HG03460 (cell line): Measurements from ENCODE around the gene FRMD4A.
"Not testable (repeated sequence)": the region's sequence is repeated elsewhere in the genome, so short reads cannot be mapped to it uniquely, and the experiment has no call there.

Experiments used
- ATAC-seq: cut with Tn5 transposase; IDR thresholded peaks from one replicate; pipeline ENCODE4 v1.9.1; 2021; ENCODE audit not compliant: unreplicated experiment

FRMD4A gene

DNA sequence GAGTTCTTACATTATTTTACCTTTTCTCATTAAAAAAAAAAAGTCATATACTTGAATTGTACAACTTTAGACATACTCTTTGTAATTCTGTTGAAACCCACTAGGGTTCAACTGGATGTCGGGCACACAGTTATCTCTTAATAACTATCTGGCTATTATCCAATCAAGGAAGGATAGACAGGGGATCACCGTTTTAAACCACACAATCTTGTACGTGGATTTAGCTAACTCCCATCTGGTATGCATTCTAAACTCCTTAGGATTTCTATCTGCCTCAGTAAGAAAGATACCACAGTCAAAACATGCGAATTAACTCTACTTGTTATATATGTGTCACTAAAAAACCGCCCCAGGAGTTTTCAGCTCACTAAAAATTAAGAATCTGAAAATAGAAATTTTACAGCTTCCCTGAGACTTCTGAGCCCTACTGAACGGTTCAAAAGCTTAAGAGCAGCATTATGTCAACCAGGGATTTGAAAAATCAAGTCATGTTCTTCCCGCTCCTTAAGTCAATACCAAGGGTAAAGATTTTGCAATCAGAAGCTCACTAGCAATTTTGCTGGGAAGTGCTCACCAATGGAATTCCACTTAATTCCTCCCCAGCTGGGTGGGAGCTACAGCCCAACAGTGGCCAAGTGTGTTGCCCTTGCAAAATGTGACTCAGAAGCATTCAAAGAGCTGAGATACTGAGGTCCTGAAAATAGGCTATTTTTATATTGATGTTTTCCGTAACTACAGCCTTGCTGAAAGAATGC lies 267.0 kb downstream of the FRMD4A start:
- ATAC-seq = no peak

GRCh38 chr10:14062528-14063260 lies 268.0 kb downstream of the FRMD4A start:
- ATAC-seq = no peak

DNA sequence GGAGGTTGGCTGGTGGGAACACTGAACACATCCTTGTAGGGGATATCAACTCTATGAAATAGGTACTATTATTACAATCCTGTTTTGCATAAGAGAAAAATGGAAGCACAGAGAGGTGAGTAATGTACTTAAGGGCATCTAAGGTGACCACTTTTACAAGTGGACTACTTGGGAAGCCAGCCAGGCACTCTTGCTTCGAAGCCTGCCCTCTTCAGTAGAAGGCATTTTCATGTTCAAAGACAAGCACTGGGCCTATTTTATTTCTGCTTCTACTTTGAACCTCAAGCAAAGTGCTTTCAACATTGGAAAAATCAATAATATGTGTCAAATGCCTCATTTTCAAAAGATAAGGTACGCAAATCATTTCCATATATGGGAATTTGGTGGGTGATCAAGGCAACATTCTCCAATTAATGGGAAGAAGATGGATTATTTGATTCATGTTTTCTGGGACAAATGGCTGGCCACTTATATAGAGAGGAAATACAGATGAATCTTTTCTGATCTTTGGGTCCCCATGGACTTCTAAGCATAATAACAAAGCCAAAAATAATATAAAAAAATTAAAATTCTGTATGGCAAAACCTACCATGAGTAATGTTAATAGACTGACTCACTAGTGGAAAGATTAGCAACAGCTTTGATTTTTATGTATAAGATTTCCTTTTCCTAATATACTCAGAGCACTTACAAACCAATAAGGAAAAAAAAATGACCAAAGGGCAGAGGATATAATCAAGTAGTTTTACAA lies 270.2 kb downstream of the FRMD4A start:
- ATAC-seq = no peak

DNA sequence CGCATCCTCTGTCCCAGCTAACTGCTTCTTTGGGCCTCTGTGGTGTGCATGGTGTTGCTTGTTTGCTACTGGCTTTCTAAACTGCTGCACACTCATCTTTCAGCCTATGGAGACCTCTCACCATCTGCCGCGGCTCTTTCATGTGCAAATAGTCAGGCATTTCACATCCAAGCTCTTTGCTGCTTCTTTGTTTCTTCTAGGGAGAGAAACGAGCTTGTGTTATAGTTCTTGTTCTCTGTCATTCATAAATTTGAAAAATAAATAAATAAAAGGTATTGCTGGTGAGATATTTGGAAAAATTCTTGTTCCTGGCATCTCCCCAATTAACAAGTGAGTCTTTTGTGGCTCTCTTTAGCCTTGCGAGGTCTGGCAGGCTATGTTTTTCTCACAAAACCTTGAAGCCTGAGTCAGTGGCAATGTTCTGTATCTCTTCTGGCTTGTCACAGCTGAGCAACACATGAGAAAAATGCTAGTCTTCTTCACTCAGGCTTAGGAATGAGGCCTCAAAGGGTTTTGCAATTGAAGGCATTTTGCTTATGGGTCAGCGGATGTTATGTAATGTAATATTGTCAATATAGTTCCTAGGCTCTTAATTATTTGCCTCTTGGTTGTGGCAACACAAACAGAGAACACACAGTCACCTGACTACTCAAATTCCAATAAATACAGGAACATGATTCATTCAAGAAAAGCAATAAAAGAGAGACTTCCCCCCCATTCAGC lies 274.0 kb downstream of the FRMD4A start:
- no peak for ATAC-seq

DNA sequence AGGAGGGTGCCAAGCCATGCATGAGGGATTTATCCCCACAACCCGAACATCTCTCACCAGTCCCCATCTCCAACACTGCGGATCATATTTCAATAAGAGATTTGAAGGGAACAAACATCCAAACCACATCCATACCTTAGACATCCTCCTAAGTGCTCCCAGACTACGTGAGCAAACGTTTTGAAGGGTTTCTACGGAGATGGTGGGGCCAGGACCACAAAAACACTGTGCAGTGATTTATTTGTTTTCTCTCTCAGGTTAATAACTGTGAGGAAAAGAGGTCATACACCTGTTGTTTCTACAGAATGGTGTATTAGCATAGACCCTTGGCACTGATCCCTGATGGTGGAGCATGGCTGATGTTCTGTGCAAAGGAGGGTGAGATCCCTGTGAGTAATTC lies 277.8 kb downstream of the FRMD4A start:
- ATAC-seq = no peak

DNA sequence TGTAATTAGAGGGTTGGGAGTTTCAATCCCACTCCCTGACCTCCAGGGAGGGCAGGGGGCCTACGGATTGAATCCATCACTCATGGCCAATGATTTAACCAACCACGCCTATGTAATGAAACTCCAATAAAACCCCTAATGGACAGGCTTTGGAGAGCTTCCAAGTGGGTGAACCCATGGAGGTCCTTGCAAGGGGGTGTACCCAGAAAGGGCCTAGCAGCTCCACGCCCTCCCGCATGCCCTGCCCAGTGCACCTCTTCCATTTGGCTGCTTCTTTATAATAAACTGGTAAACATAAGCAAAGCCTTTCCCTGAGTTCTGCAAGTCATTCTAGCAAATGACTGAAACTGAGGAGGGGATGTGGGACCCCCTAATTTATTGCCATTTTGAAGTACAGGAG lies 280.1 kb downstream of the FRMD4A start:
- no peak for ATAC-seq

- no peak for ATAC-seq
Observed at GRCh38 chr10:14048930-14049613, 281.7 kb downstream of the FRMD4A start.

DNA sequence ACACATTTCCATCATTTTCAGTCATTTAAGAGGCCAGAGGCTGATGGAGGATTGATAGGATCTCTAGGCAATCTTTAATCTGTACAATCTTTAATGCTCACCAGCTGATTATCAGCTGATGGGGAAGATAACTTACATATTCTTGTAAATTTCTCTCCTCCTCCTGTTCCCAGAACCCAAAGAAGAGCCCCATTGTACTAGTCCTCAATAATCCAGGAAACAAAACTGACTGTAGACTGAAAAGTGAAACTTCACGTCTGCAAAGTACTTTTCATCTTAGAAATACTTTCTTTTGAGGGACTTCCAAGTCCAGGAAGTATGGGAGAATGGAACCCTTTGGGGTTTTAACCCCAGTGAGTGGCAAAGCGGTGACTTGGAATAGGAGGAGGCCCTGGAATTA lies 283.3 kb downstream of the FRMD4A start:
- ATAC-seq = no peak

DNA sequence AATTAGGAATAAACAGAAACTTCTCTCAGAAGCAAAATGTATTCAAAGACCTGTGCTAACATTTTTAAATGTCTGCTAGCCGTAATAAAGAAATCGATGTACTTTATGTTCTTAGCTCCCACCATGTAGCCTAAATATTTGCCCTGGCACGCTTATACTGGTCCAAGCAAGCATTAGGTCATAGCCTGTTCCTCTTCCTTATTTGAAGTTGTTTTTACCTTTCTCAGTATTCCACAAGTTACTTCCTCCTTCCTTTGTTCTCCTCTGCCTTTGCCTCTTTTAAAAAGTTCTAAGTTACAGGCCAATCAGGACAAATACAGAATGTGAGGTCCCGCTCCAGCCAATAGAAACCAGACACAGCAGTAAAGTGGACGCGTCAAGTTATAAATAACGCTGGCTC lies 288.7 kb downstream of the FRMD4A start:
- not testable (repeated sequence) for ATAC-seq

- ATAC-seq = no peak
Observed at GRCh38 chr10:14040787-14041631, 289.7 kb downstream of the FRMD4A start.

- ATAC-seq = no peak
Observed at GRCh38 chr10:14039968-14040668, 290.6 kb downstream of the FRMD4A start.

GRCh38 chr10:14036233-14036632 lies 294.5 kb downstream of the FRMD4A start:
- ATAC-seq = no peak

GRCh38 chr10:14035506-14035905 lies 295.2 kb downstream of the FRMD4A start:
- no peak for ATAC-seq

DNA sequence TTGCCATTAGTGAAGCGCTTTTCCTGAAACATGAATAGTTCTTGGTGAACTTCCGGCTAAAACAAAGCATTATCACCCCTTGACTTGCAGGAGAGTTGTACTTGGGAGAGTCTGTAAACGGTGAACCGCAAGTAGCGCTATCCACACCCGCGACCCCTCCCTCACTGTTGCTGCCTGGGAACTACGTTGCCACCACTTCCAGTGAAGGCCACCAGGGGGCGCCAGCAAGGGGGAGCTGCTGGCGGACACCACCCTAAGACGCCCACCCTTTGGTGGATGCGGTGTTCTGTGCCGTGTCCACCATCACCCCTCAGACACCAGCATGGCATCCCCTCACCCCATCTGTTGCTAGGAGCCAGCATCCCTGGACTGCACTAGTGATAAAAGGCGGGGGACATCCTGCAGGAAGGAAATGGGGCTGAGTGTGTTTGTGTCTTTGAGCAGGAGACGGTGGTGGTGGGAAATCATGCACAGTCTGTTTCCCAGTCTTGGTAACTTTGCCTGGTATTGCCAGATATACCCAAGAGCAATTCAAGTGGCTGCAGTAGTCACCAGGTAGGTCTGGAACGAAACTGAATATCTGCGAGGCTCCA lies 298.2 kb downstream of the FRMD4A start:
- no peak for ATAC-seq

DNA sequence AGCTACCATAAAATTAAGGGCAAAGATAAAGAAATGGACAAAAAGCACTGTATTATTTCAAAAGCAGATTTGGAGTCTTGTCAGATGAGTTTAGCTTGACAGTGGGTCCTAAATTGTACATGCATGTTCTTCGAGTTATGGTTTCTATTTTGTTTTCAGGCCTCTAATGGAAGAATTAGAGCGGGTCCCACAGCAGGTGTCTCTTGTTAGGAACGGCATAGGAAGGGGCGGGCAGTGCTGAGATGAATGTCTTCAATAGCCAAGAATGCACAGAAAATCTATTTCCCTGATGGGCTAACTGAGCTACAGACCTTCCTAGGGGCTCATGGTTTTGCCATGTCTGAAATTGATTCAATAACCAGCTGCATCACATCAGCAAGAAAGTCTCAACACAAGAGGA lies 304.4 kb downstream of the FRMD4A start:
- no peak for ATAC-seq

GRCh38 chr10:14025283-14026189 lies 305.2 kb downstream of the FRMD4A start:
- no peak for ATAC-seq

DNA sequence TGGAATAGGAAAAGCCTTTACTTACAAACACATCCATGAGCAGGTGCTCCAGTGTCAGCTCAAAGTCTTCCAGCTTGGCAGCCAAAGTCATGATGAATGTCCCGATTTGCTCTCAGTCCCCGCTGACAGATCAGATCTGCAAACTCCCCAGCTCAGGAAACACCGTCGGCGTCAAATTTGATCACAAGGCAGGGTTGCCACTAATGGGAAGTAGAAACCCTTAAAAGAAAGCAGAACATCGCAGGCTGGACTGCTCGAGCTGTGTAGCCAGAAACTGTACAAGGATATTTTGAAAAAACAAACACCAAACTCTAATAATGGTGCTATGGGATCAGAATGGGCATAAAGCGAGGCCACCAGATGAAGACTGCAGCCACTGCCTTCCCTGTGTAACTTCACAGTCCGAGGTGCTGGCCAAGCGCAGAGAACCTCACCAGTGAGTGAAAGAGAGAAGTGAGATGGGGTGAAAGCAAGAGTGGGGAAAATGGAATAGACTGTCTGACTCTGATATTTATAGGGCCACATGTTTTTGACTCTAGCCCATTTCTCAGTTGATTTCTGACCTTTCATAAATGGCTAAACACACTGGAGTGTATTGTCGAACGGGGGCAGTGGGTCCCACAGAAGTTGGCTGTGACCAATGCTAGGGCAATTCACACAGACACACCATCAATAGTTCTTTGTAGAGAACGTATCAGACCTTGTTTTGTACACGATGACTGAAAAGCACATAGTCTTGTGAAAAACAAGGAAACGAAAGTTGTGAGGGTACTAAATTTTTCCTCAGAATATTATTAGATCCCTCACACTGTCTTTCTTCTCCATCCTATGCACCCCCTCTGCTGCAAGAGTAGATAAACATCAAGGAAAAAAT lies 306.2 kb downstream of the FRMD4A start:
- ATAC-seq = no peak
